ENCODE results near the gene WDR45B.

DNA sequence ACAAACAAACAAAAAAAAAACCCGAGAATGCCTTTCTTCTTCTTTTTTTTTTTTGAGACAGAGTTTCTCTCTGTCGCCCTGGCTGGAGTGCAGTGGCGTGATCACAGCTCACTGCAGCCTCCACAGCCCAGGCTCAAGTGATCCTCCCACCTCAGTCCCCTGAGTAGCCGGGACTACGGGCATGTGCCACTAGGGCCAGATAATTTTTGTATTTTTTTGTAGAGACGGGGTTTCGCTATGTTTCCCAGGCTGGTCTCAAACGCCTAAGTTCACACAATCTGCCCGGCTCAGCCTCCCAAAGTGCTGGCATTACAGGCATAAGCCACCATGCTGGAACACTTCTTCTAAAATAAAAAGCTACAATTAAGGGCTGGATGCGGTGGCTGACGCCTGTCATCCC is 17.0 kb upstream of the WDR45B start:
- TF ChIP-seq CTCF (IDR thresholded peaks at IDR 0.05) (no peak), POLR2A (IDR thresholded peaks at IDR 0.05) (no peak)
